H9 (cell line): Measurements from ENCODE around the gene COL4A1. TPM values are rescaled to one million over a fixed set of nuclear protein-coding genes. Genes with fewer than 3 reads are reported as not detected.

ENCODE experiments used
- DNase-seq: peaks from one replicate; pipeline ENCODE4 v3.0.0-alpha.2; 2017
- H2AFZ ChIP-seq: one replicate; pipeline ENCODE4 v1.6.1; 2013; ENCODE audit warnings: mild to moderate bottlenecking, low read length, control low read depth, moderate library complexity
- H2AK5ac ChIP-seq: 2 replicates; pipeline ENCODE4 v1.6.1; 2013; ENCODE audit warnings: low read length, control low read depth, mixed read lengths; ENCODE audit not compliant: insufficient read length
- H2BK120ac ChIP-seq: one replicate; pipeline ENCODE4 v1.6.1; 2013; ENCODE audit warnings: low read depth, mild to moderate bottlenecking, low read length, control low read depth, inconsistent platforms; ENCODE audit not compliant: poor library complexity, severe bottlenecking
- H2BK12ac ChIP-seq: 2 replicates; pipeline ENCODE4 v1.6.1; 2013; ENCODE audit warnings: low read length, control low read depth, mixed read lengths, low read depth; ENCODE audit not compliant: insufficient read length
- H2BK15ac ChIP-seq: 2 replicates; pipeline ENCODE4 v1.6.1; 2013; ENCODE audit warnings: low read depth, low read length, control low read depth
- H2BK20ac ChIP-seq: one replicate; pipeline ENCODE4 v1.6.1; 2013; ENCODE audit warnings: low read depth, mild to moderate bottlenecking, low read length, control low read depth, inconsistent platforms; ENCODE audit not compliant: poor library complexity, severe bottlenecking
- H2BK5ac ChIP-seq: 2 replicates; pipeline ENCODE4 v1.6.1; 2013; ENCODE audit warnings: low read length, control low read depth, mixed read lengths; ENCODE audit not compliant: insufficient read length
- H3K14ac ChIP-seq: 2 replicates; pipeline ENCODE4 v1.6.1; 2013; ENCODE audit warnings: low read length, control low read depth; ENCODE audit not compliant: insufficient read depth
- H3K18ac ChIP-seq: 2 replicates; pipeline ENCODE4 v1.6.1; 2013; ENCODE audit warnings: low read depth, mild to moderate bottlenecking, mixed read lengths, low read length, control low read depth; ENCODE audit not compliant: insufficient read length
- H3K23ac ChIP-seq: 2 replicates; pipeline ENCODE4 v1.6.1; 2013; ENCODE audit warnings: low read length, control low read depth, mixed read lengths, low read depth; ENCODE audit not compliant: insufficient read length
- H3K23me2 ChIP-seq: 2 replicates; pipeline ENCODE4 v1.6.1; 2013; ENCODE audit warnings: low read depth, mild to moderate bottlenecking, mixed read lengths, low read length, control low read depth; ENCODE audit not compliant: insufficient read length, poor library complexity, severe bottlenecking
- H3K27ac ChIP-seq: 2 replicates; pipeline ENCODE4 v1.5.1; 2013; ENCODE audit warnings: low read length, control low read depth, mixed read lengths, low read depth; ENCODE audit not compliant: insufficient read length
- H3K27me3 ChIP-seq: 2 replicates; pipeline ENCODE4 v1.6.1; 2013; ENCODE audit warnings: low read length, control low read depth, inconsistent platforms; ENCODE audit not compliant: insufficient read depth
- H3K4ac ChIP-seq: 2 replicates; pipeline ENCODE4 v1.6.1; 2013; ENCODE audit warnings: low read depth, mild to moderate bottlenecking, control low read depth, inconsistent platforms, low read length, moderate library complexity
- H3K4me1 ChIP-seq: 2 replicates; pipeline ENCODE4 v1.6.1; 2013; ENCODE audit warnings: low read length, control low read depth, inconsistent platforms; ENCODE audit not compliant: insufficient read depth
- H3K4me2 ChIP-seq: 2 replicates; pipeline ENCODE4 v1.6.1; 2013; ENCODE audit warnings: low read length, control low read depth, mixed read lengths; ENCODE audit not compliant: insufficient read length, insufficient read depth
- H3K56ac ChIP-seq: 2 replicates; pipeline ENCODE4 v1.6.1; 2013; ENCODE audit warnings: low read depth, mild to moderate bottlenecking, mixed read lengths, low read length, control low read depth; ENCODE audit not compliant: insufficient read length
- H3K79me1 ChIP-seq: 2 replicates; pipeline ENCODE4 v1.6.1; 2013; ENCODE audit warnings: low read depth, mild to moderate bottlenecking, moderate library complexity, low read length, control low read depth, inconsistent platforms; ENCODE audit not compliant: insufficient read depth, poor library complexity, severe bottlenecking
- H3K79me2 ChIP-seq: 2 replicates; pipeline ENCODE4 v1.6.1; 2013; ENCODE audit warnings: low read length, control low read depth, inconsistent platforms; ENCODE audit not compliant: insufficient read depth
- H3K9ac ChIP-seq: 2 replicates; pipeline ENCODE4 v1.6.1; 2013; ENCODE audit warnings: low read length, control low read depth, mixed read lengths; ENCODE audit not compliant: insufficient read length; ENCODE audit errors: extremely low read depth
- H3K9me3 ChIP-seq: one replicate; pipeline ENCODE4 v1.6.1; 2013; ENCODE audit warnings: low read depth, low read length, inconsistent platforms; ENCODE audit not compliant: control insufficient read depth
- H3T11ph ChIP-seq: one replicate; pipeline ENCODE4 v1.6.1; 2013; ENCODE audit warnings: mild to moderate bottlenecking, low read length, control low read depth, inconsistent platforms
- H4K20me1 ChIP-seq: one replicate; pipeline ENCODE4 v1.6.1; 2013; ENCODE audit not compliant: control insufficient read depth, insufficient read length, insufficient read depth
- H4K5ac ChIP-seq: 2 replicates; pipeline ENCODE4 v1.6.1; 2013; ENCODE audit warnings: low read depth, mild to moderate bottlenecking, mixed read lengths, low read length, control low read depth; ENCODE audit not compliant: insufficient read length
- H4K8ac ChIP-seq: replicated peaks from 2 replicates; pipeline ENCODE4 v1.6.1; 2013; ENCODE audit warnings: low read length, control low read depth, mixed read lengths, low read depth; ENCODE audit not compliant: insufficient read length
- H4K91ac ChIP-seq: 2 replicates; pipeline ENCODE4 v1.6.1; 2013; ENCODE audit warnings: low read depth, mild to moderate bottlenecking, moderate library complexity, mixed read lengths, low read length, control low read depth; ENCODE audit not compliant: insufficient read length
- H3K27ac Mint-ChIP-seq, 3 experiments: 2 replicates in 2 of 3; 3 replicates in 1 of 3; pipeline ENCODE4 v1.8.0; 2020 to 2021; ENCODE audit warnings: mixed read lengths in 3 of 3, mild to moderate bottlenecking in 1 of 3, moderate library complexity in 1 of 3
- H3K27me3 Mint-ChIP-seq: 2 replicates; pipeline ENCODE4 v1.8.0; 2021; ENCODE audit warnings: low read depth, mild to moderate bottlenecking, moderate library complexity, mixed read lengths
- H3K36me3 Mint-ChIP-seq, 3 experiments: 2 replicates in 2 of 3; 3 replicates in 1 of 3; pipeline ENCODE4 v1.8.0; 2020 to 2021; ENCODE audit warnings: low read depth in 3 of 3, mixed read lengths in 3 of 3; ENCODE audit not compliant: insufficient read depth in 1 of 3
- H3K4me1 Mint-ChIP-seq, 2 experiments: 2 replicates each; pipeline ENCODE4 v1.8.0; 2020; ENCODE audit warnings: mixed read lengths in 2 of 2
- H3K4me3 Mint-ChIP-seq, 2 experiments: 2 replicates in 1 of 2; 3 replicates in 1 of 2; pipeline ENCODE4 v1.8.0; 2020 to 2021; ENCODE audit warnings: mild to moderate bottlenecking in 2 of 2, mixed read lengths in 2 of 2, moderate library complexity in 1 of 2
- H3K9me3 Mint-ChIP-seq, 2 experiments: 2 replicates in 1 of 2; 3 replicates in 1 of 2; pipeline ENCODE4 v1.8.0; 2020; ENCODE audit warnings: mild to moderate bottlenecking in 2 of 2, mixed read lengths in 2 of 2, moderate library complexity in 1 of 2
- CTCF ChIP-seq: fragments of 200-600 bp; sonication (generic); conservative IDR thresholded peaks from 3 replicates; pipeline ENCODE4 v1.8.0; 2021; ENCODE audit warnings: antibody characterized with exemption, mild to moderate bottlenecking
- WGBS: extraction: QIAGEN DNeasy Blood & Tissue Kit; methylation state at CpG from one replicate; pipeline ENCODE4 v1.1.7; 2013; ENCODE audit warnings: missing lambda C conversion rate, low lambda C conversion rate, mixed read lengths; ENCODE audit not compliant: insufficient read length; ENCODE audit errors: extremely low coverage; 5-methylcytosine and 5-hydroxymethylcytosine counted together
- total RNA-seq: library from RNA; stranded (reverse); gene quantifications from 2 replicates; pipeline ENCODE4 v1.2.1, GENCODE V29; 2021

The COL4A1 gene
- total RNA-seq, 1 experiment from 2014 or later = 73.1 TPM

DNA sequence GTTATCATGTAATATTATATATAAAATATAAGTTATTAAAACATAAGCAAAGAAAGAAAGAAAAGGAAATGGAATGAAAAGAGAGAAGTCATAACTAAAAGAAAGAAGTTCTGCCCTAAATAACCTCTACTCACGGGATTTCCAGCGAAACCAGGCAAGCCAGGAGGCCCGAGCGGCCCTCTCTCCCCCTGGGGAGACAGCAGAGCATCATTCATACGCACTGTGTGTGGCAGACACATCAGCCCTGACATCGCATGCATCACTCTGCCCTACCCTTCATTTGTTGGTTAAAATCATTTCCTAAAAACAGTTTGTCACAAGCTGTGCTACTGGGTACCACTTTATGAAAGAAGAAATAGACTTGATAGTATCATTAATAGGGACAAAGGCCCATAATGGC lies 95.2 kb downstream of the COL4A1 start:
- Histone ChIP-seq H3K27ac (no peak overlapping the region), H3K27me3 (no peaks in the 10 kb centered on the region), H4K8ac (no peak overlapping the region), H3K14ac (no peak overlapping the region), H2BK12ac (no peak overlapping the region), H3K23me2 (no peaks in the 10 kb centered on the region), H2BK20ac (no peak overlapping the region), H3T11ph (no peak overlapping the region), H3K4me1 (no peaks in the 10 kb centered on the region; the same call in 1 of the 2 replicates), H4K20me1 (no peaks in the 10 kb centered on the region), H3K18ac (no peak overlapping the region), H4K91ac (no peak overlapping the region), H4K5ac (no peak overlapping the region), H2BK5ac (no peak overlapping the region), H3K56ac (no peak overlapping the region), H3K23ac (no peak overlapping the region), H3K4me2 (no peak overlapping the region), H2AK5ac (no peak overlapping the region), H3K79me2 (no peaks in the 10 kb centered on the region), H2BK120ac (no peak overlapping the region), H3K79me1 (no peaks in the 10 kb centered on the region), H2AFZ (no peak overlapping the region), H2BK15ac (no peak overlapping the region), H3K9me3 (no peaks in the 10 kb centered on the region), H3K9ac (no peak overlapping the region), H3K4ac (no peak overlapping the region)
- no peak for TF ChIP-seq CTCF
- H3K9me3 Mint-ChIP-seq = no peaks in the 10 kb centered on the region
- H3K36me3 Mint-ChIP-seq = peaks cover 0 to 19% (median 5%) of the 10 kb centered on the region in 3 experiments; a peak in 5 of 7 replicates
- no peak overlapping the region for H3K27ac Mint-ChIP-seq
- no peaks in the 10 kb centered on the region for H3K27me3 Mint-ChIP-seq
- no peak overlapping the region for H3K4me3 Mint-ChIP-seq
- H3K4me1 Mint-ChIP-seq = peaks cover 0 to 7% of the 10 kb centered on the region in 2 experiments; a peak in 2 of 4 replicates
- WGBS = no CpG with 5 or more reads among the region's 6 CpGs
- no peak for DNase-seq
